ENCODE measurements around the gene C1QTNF2.

C1QTNF2 gene

DNA sequence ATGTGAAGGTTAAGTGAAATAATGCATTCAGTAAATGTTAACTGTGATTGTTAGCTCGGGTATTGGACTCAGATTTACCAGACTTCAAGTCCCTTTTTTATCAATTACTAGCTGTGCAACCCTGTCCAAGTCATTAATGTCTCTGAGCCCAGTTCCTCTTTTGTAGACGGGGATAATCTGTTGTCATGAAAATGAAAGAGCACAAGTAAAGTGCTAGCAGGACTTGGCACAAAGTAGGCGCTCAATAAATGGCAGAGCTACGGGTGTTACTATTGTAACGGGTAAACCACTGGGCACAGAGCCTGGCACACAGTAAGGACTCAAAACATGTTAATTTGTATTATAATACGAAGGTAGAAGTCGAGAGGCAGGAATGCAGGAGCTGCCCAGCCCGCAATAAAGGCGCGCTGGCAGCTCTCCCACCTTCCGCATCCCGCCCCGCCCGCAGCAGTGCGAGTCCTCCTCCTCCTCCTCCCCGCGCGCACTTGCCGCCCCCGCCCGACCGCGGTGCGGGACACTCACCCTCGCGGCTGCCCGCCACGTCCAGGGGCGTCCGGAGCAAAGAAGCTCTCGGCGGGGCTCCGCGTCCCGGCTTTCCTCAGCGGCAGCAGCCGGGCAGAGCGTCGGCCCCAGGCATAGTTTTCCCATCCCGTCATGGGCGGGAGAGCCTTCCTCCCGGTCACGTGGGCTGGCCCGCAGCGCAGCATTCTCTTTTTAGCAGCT, at the start of gene C1QTNF2:
Gene C1QTNF2, minus strand, starts transcription at position 637 of the 723 bp plus-strand sequence. CDS start 15,615 bp downstream, outside the sequence.
- DNase-seq: no peak

GRCh38 chr5:160420331-160420610, 49.8 kb upstream of the C1QTNF2 start:
- DNase-seq: no peak

DNA sequence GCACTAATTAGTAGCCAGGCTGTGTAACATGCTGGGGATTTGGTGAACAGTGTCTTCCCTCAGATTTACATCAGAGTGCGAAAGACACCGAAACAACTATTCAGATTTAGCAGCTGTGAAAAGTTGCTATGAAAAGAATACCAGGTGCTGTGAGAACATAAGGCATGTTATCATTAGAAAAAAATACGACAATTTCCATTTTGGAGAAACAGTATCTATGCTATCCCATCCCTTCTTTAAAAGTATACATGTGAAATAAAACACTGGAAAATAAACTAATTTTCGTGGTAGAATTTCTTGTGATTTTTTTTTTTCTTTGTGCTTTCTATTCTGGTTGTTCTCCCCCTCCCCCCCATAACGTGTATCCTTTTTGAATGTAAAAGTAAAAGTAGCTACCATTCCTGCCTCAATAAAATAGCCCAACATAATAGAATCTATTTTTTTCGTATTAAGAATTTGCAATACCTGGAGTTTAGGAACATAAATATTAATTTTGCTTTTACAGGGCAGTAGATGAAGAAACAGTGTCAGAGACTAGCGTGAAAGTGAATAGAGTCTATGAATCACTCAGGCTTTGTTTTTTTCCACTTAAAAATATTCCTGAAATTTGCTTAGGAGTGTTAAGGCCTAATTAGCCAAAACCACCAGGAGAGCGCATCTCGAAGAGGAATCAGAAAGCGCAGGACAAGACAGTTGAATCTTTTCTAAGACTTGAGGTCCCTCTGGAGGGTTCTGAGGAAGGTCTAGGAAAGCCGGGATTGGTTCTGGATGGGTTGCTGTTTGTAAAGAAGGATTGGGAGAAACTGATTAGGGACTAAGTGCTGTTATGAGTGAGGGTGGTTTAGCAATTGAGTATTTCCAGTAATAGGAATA, 49.3 kb upstream of the C1QTNF2 start:
- no peak for DNase-seq

DNA sequence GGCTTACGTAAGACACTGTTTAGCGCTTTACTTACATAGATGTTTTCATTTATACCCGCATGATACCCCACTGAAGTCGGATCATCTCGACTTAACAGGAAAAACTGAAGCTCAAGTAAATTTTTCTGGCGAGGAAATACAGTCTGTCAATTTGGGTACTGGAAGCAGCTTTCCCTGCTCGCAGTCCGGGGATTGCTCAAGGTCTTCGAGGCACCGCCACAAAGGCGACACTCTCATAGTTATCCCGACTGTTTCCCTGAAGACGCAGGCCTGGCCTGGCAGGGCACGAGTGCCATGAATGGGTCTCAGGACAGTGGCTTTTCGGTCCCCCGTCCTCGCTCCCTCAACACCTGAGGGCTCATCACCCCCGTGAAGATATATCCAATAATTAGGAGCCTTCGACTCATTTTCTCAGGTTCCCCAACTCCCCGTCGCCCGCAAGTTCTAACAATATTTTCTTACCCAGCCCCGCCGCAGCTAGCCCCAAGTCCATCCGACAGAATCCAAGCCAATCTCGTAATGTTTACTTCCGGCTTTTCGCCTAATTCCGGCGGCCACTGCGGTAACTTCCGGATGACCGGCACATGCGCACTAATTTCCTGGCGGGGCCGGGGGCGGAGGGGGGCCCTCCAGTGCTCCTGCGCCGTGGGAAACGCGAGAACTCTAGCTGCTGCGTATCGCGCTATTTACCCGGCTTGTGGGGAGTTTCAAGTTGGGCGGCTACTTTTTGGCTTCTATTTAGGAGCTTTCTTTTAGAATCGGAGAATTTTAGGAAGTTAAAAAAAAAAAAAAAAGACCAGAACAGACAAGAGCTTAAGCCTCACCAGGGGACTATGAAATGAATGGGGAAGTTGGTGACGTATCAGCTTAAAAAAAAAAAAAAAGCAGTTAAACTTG, 48.4 kb upstream of the C1QTNF2 start, which contains the start of gene SLU7:
Gene SLU7, minus strand, starts transcription at position 521 of the 897 bp plus-strand sequence. CDS start 3,787 bp downstream, outside the sequence.
- DNase-seq: peak; percentile 91

DNA sequence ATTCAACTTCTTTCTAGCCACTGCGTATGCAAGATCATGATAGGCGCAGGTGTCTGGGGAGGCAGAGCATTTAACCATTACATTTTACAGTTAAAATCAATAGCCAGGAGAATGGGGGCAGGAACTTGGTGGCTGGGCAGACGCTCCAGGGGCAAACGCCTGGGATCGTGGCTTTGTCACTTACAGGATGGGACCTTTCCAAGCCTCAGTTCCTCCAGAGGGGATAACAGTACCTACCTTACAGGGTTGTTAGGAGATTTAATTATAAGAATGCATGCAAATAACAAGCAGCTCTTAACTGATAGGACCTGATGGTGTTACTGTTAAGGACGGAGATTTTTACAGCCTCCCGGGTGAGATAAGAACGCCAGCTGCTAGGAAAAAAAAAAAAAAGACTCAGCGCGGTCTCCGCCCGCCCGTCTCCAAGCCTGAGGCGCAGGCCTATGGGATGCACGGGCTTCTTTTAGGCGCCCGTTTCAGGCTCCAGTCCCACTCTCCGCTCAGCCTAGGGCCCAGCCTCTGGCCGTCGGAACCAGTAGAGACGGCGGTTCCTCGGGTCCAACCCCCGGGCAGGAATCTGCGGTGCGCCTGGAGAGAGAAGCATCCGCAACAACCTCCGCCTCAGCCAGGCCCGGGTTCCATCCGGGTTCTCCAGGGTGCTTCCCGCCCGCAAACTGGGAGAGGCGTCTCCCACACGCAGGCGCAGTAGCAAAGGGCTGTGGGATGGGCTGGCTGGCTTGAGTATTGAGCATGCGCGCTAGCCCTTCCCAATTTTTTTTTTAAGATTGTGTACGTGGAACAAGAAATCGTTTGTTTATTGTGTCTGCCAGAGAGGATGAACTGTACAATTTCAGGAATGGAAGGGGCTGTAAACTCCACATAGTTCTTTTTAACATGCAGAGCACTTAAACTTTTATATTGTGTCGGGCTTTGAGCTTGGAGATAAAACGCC, 29.3 kb upstream of the C1QTNF2 start, which contains the start of gene FAM200C:
Gene FAM200C, minus strand, starts transcription at position 653 of the 952 bp plus-strand sequence. CDS start 4,564 bp downstream, outside the sequence.
- peak; percentile 58 for DNase-seq

- DNase-seq: no peak
Measured at GRCh38 chr5:160398806-160399205, 28.4 kb upstream of the C1QTNF2 start.

DNA sequence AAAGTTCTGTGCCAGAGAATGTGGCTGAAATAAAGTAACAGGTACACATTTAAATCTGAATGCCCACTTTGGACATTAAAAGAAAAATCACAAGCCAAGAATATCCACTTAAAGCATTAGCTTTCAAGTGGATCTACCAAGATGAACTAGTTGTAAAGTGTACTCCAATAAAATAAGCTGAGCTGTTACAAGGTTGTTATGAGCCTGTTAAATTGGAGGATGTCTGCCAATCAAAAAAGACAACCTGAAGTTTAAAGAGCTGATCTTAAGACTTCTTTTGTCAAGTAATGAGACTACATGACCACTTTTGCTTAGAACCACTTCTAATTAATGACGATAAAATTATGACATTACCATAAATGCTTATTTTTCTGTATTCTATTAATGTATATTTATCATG, 27.1 kb upstream of the C1QTNF2 start:
- no peak for DNase-seq

GRCh38 chr5:160395111-160395510, 24.7 kb upstream of the C1QTNF2 start:
- DNase-seq: no peak

- no peak for DNase-seq
Measured at GRCh38 chr5:160390787-160391696, 20.6 kb upstream of the C1QTNF2 start.

DNA sequence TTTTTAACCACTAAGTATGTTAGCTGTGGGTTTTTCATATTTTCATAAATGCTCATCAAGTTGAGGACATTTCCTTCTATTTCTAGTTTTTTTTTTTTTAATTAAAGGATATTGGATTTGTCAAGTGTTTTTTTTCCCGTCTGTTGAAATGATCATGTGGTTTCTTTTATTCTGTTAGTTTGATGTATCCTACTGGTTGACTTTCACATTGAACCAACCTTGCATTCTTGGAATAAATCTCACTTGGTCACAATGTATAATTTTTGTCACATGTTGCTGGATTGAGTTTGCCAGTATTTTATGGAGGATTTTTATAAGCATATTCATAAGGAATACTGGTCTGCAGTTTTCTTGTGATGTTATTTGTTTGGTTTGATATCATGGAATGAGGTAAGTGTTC, 17.0 kb upstream of the C1QTNF2 start:
- no peak for DNase-seq

DNA sequence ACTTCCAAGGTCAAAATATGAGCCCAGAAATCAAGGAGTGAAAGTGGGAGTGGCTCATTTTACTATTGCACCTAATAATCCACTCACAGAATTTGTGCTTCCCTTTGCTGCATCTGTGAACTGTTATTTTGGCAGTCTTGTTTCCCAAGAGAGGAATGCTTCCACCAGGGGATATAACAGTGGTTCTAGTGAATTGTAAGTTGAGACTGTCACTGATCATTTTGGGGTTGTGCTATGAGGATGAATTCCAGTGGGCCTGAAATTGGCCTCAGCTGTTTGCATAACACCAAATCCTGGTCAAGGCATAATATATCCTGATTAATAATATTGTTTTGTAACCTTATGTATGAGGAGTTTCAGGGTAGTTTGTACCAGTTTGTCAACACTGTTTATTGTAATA, 15.1 kb upstream of the C1QTNF2 start:
- no peak for DNase-seq

- DNase-seq: no peak
Measured at GRCh38 chr5:160384681-160385080, 14.3 kb upstream of the C1QTNF2 start.

DNA sequence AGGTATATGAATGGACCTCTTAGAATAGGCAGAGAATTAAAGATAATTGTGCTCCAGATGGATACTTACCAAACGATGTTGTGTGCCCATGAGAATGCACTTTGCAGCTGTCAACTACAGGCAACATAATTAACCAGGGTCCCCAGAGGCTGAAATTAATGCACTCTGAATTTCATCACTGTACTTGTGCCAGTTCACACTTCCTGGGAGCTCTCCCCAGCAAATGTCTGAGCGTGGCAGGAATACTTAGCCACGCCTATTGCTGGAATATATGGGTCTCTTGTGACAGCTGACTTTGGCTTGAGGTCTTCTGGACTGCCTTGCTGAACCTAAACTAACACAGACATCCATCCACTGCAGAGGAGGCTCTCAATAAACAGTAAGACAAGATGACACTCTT, 11.9 kb upstream of the C1QTNF2 start:
- no peak for DNase-seq

DNA sequence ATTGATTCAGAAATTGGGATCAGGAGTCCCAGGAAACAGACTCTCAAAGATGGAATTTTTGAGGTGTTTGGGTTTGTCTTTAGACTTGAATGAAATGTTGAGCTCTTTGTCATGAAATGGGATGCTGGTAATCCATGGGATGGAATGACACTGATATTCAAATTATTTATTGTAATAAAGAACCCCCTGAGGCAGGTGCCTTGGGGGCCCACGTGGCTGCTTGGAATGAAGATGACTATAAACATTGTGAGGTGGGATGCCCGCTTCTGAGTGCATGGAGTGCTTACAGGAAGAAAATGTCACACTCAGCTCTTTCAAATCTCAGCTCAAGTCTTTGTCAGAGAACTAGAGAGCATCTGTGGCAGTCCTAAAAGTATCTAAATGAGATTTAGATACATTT, 9.6 kb upstream of the C1QTNF2 start:
- DNase-seq: no peak

DNA sequence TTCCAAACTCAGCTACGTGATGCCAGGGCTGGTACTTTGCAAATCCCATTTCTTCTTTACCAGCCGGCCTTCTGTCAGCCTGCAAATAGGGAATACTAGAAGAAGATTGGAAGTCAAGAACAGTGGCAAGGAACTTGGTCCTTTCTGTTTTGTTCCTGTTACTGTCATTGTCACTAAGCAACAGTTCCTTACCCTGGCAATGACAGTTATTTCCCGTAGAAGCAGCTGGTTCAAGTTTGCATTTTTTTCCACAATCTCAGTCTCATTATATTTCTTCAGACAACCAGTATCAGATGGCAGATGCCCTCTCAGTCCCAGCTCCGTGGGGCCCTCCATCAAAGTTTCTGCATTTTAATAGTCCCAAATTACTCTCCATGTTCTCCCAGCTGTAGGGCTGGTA, 9.1 kb upstream of the C1QTNF2 start:
- no peak for DNase-seq

DNA sequence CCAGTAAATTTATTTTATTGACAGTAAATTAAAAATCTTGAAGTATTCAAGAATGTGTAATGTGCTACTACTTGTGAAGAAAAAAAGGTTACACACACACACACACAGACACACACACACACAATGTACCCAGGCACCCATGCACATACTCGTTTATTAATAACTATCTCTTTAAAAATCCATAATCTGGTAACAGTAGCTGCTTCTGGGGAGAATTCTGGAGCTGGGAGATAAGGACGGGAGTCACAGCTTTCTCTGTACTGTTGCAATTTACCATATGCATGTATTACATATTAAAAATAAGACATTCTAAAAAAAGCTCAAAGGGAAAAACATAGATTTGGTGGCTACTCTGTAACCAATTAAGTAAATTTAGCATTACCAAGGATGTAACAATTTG, 7.9 kb upstream of the C1QTNF2 start:
- DNase-seq: no peak

DNA sequence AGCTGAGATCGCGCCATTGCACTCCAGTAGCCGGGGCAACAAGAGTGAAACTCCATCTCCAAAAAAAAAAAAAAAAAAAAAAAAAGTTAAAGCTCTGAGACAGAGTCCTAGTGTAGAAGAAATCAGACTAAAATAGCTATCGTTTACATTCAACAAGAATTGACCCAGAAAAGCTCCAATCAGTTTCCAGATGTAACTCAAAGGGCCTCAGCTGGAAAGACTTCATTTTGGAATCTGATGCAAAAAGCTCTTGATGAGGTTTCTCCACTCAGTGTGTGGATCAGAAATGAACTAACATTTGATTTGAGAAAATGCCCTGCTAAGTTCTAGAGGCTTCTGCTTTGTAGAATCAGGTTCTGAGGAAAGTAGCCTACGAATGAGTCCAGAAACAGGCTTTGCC, 7.2 kb upstream of the C1QTNF2 start:
- no peak for DNase-seq

DNA sequence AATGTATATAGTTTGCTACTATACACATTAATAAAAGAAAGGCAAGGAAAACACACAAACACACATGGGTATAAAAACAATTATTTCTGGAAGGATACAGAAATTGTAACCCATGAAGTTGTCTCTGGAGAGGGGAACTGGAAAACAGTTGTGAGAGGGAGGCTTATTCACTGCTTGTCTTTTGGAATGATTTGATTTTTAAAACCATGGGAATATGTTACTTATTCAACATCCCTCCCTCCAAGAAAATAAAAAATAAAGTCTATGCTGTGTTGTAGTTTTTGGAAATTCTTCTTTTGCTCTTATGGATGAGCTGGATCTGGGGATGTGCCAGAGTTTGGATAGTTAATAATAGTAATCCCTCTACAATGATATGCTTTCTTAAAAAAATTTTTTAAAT, 6.0 kb upstream of the C1QTNF2 start:
- no peak for DNase-seq

- no peak for DNase-seq
Measured at GRCh38 chr5:160375701-160376100, 5.3 kb upstream of the C1QTNF2 start.

- DNase-seq: no peak
Measured at GRCh38 chr5:160375166-160375565, 4.7 kb upstream of the C1QTNF2 start.

GRCh38 chr5:160371294-160371693, 868 bp upstream of the C1QTNF2 start:
- DNase-seq: no peak

Data from stimulated activated naive CD4-positive, alpha-beta T cell treated with Interleukin-2 at 50 U/mL for 16 hours (primary cell).